Right renal pelvis (tissue), 4 donors: Measurements from ENCODE around the gene VPS41. TPM values are rescaled to one million over a fixed set of nuclear protein-coding genes. Genes with fewer than 3 reads are reported as not detected.

Experiments used
- DNase-seq, 4 donors: peaks; one replicate each; pipeline ENCODE4 v3.0.0-alpha.2; 2013; ENCODE audit warnings: low read depth in 4 of 4, low spot score in 3 of 4, missing footprints in 1 of 4
- polyA plus RNA-seq, 4 donors: library from polyadenylated mRNA; unstranded; fragments of 120-200 nt; gene quantifications; one replicate each; pipeline ENCODE4 v1.2.1, GENCODE V29; 2013; ENCODE audit not compliant: insufficient read length in 4 of 4

Gene VPS41
- polyA plus RNA-seq, 4 donors: 58.6 to 86.0 (median 79.3) TPM

- DNase-seq: no peak
Measured at GRCh38 chr7:38677981-38678697, 230.9 kb downstream of the VPS41 start.

GRCh38 chr7:38675494-38676106 is 233.4 kb downstream of the VPS41 start:
- DNase-seq: no peak

- DNase-seq: no peak
Measured at GRCh38 chr7:38674513-38674912, 234.5 kb downstream of the VPS41 start.

GRCh38 chr7:38673795-38674194 is 235.2 kb downstream of the VPS41 start:
- no peak for DNase-seq

Other genes with a start within 250 kb of the VPS41 start
- gene POU6F2, start 68.7 kb upstream of the VPS41 start, polyA plus RNA-seq: under 1 TPM; 0.10 to 0.42 (median 0.17) TPM